HCT116 (cell line): Measurements from ENCODE around the gene FBXL5.

ENCODE experiments used
- EZH2 ChIP-seq: fragments of 200-600 bp; sonication (generic); IDR thresholded peaks from 2 replicates; pipeline ENCODE4 v1.6.1; 2017; ENCODE audit warnings: antibody characterized with exemption, mixed run types
- JUND ChIP-seq: IDR thresholded peaks from 2 replicates; pipeline ENCODE4 v1.6.1; 2012
- POLR2A ChIP-seq: IDR thresholded peaks from 2 replicates; pipeline ENCODE4 v1.7.0; 2011; ENCODE audit warnings: borderline replicate concordance; ENCODE audit not compliant: insufficient read depth, insufficient read length; ENCODE audit errors: extremely low read depth
- POLR2AphosphoS5 ChIP-seq: IDR thresholded peaks from 2 replicates; pipeline ENCODE4 v1.6.1; 2011; ENCODE audit warnings: mild to moderate bottlenecking, low read depth, low read length, moderate library complexity
- SIN3A ChIP-seq: IDR thresholded peaks from 2 replicates; pipeline ENCODE4 v1.6.1; 2012; ENCODE audit warnings: low read depth
- YY1 ChIP-seq: IDR thresholded peaks from 2 replicates; pipeline ENCODE4 v1.6.1; 2011; ENCODE audit warnings: low read length, low read depth, moderate library complexity, mild to moderate bottlenecking; ENCODE audit not compliant: insufficient replicate concordance; ENCODE audit errors: extremely low read depth
- TF ChIP-seq, protein P1 (sequence below), 3 experiments: fragments of 200-600 bp in 1 of 3; sonication (generic) in 1 of 3; IDR thresholded peaks in 2 of 3; conservative IDR thresholded peaks in 1 of 3; 2 replicates each; pipeline ENCODE4 v1.5.1; 2012 to 2017; ENCODE audit warnings: low read depth in 2 of 3, low read length in 2 of 3, antibody characterized with exemption in 1 of 3, borderline replicate concordance in 1 of 3, control low read depth in 1 of 3, mild to moderate bottlenecking in 1 of 3, mixed read lengths in 1 of 3, mixed run types in 1 of 3, moderate library complexity in 1 of 3; ENCODE audit not compliant: insufficient read depth in 1 of 3
- TF ChIP-seq, protein P2 (sequence below): IDR thresholded peaks from 2 replicates; pipeline ENCODE4 v1.6.1; 2011; ENCODE audit warnings: mild to moderate bottlenecking, low read length, moderate library complexity; ENCODE audit not compliant: insufficient replicate concordance; ENCODE audit errors: extremely low read depth
- TF ChIP-seq, protein P3 (sequence below): IDR thresholded peaks from 2 replicates; pipeline ENCODE4 v1.6.1; 2012; ENCODE audit warnings: low read depth

DNA sequence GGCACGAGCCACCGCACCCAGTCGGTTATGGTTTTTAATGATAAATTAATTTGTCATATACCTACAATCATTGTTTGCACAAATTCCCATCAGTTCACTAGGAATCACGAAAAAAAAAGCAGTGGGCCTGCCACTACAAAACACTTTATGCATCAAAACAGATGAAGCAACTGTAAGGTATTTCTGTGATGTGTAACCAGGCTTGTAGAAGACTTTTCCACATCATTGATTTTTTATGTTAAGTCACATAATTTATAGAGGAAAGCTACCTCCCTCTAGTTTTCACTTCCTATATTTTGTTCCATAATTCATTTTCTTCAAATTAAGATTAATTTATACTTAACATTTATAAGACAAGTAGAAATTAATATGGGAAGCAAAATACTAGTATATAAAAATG is 19.8 kb upstream of the FBXL5 start:
- TF ChIP-seq, protein P1, sequence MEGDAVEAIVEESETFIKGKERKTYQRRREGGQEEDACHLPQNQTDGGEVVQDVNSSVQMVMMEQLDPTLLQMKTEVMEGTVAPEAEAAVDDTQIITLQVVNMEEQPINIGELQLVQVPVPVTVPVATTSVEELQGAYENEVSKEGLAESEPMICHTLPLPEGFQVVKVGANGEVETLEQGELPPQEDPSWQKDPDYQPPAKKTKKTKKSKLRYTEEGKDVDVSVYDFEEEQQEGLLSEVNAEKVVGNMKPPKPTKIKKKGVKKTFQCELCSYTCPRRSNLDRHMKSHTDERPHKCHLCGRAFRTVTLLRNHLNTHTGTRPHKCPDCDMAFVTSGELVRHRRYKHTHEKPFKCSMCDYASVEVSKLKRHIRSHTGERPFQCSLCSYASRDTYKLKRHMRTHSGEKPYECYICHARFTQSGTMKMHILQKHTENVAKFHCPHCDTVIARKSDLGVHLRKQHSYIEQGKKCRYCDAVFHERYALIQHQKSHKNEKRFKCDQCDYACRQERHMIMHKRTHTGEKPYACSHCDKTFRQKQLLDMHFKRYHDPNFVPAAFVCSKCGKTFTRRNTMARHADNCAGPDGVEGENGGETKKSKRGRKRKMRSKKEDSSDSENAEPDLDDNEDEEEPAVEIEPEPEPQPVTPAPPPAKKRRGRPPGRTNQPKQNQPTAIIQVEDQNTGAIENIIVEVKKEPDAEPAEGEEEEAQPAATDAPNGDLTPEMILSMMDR (IDR thresholded peaks at IDR 0.05 in 2 of 3, conservative IDR thresholded peaks at IDR 0.05 in 1 of 3; ENCODE audit: borderline replicate concordance in 1 of 3, insufficient read depth in 1 of 3, low read depth in 2 of 3, low read length in 2 of 3): no peak
- no peak for TF ChIP-seq YY1
- TF ChIP-seq JUND: no peak
- TF ChIP-seq SIN3A: no peak
- TF ChIP-seq EZH2: no peak
- no peak for TF ChIP-seq POLR2AphosphoS5
- TF ChIP-seq POLR2A: no peak
- TF ChIP-seq, protein P2, sequence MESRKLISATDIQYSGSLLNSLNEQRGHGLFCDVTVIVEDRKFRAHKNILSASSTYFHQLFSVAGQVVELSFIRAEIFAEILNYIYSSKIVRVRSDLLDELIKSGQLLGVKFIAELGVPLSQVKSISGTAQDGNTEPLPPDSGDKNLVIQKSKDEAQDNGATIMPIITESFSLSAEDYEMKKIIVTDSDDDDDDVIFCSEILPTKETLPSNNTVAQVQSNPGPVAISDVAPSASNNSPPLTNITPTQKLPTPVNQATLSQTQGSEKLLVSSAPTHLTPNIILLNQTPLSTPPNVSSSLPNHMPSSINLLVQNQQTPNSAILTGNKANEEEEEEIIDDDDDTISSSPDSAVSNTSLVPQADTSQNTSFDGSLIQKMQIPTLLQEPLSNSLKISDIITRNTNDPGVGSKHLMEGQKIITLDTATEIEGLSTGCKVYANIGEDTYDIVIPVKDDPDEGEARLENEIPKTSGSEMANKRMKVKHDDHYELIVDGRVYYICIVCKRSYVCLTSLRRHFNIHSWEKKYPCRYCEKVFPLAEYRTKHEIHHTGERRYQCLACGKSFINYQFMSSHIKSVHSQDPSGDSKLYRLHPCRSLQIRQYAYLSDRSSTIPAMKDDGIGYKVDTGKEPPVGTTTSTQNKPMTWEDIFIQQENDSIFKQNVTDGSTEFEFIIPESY: no peak
- TF ChIP-seq, protein P3, sequence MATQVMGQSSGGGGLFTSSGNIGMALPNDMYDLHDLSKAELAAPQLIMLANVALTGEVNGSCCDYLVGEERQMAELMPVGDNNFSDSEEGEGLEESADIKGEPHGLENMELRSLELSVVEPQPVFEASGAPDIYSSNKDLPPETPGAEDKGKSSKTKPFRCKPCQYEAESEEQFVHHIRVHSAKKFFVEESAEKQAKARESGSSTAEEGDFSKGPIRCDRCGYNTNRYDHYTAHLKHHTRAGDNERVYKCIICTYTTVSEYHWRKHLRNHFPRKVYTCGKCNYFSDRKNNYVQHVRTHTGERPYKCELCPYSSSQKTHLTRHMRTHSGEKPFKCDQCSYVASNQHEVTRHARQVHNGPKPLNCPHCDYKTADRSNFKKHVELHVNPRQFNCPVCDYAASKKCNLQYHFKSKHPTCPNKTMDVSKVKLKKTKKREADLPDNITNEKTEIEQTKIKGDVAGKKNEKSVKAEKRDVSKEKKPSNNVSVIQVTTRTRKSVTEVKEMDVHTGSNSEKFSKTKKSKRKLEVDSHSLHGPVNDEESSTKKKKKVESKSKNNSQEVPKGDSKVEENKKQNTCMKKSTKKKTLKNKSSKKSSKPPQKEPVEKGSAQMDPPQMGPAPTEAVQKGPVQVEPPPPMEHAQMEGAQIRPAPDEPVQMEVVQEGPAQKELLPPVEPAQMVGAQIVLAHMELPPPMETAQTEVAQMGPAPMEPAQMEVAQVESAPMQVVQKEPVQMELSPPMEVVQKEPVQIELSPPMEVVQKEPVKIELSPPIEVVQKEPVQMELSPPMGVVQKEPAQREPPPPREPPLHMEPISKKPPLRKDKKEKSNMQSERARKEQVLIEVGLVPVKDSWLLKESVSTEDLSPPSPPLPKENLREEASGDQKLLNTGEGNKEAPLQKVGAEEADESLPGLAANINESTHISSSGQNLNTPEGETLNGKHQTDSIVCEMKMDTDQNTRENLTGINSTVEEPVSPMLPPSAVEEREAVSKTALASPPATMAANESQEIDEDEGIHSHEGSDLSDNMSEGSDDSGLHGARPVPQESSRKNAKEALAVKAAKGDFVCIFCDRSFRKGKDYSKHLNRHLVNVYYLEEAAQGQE: no peak
